Activated CD8-positive, alpha-beta T cell treated with anti-CD3 and anti-CD28 coated beads for 36 hours (primary cell): Measurements from ENCODE around the gene IGFL3. TPM values are rescaled to one million over a fixed set of nuclear protein-coding genes. Genes with fewer than 3 reads are reported as not detected.

Source experiments
- ATAC-seq: fragments of 200-7000 bp; cut with Tn5 transposase; one replicate; pipeline ENCODE4 v1.10.0; 2021; ENCODE audit warnings: mild to moderate bottlenecking, moderate library complexity
- CTCF ChIA-PET: fragments of 350-600 bp; sonication (Branson Sonifier 250); formaldehyde crosslinking; loops from one replicate; lab custom pipeline; 2021; ENCODE audit warnings: antibody characterized with exemption; lab: Charles Lee
- POLR2A ChIA-PET: fragments of 350-600 bp; sonication (Branson Sonifier 250); formaldehyde crosslinking; loops from one replicate; lab custom pipeline; 2021; ENCODE audit warnings: antibody characterized with exemption; lab: Charles Lee
- DNase-seq: peaks from one replicate; pipeline ENCODE4 v3.0.0-alpha.2; 2020
- H3K27ac Mint-ChIP-seq: one replicate; pipeline ENCODE4 v1.8.0; 2021; ENCODE audit warnings: mild to moderate bottlenecking, mixed read lengths
- H3K27me3 Mint-ChIP-seq: one replicate; pipeline ENCODE4 v1.8.0; 2021; ENCODE audit warnings: mixed read lengths
- H3K36me3 Mint-ChIP-seq: one replicate; pipeline ENCODE4 v1.8.0; 2021; ENCODE audit warnings: low read depth, mixed read lengths
- H3K4me1 Mint-ChIP-seq: one replicate; pipeline ENCODE4 v1.8.0; 2021; ENCODE audit warnings: low read depth, mixed read lengths
- H3K4me3 Mint-ChIP-seq: one replicate; pipeline ENCODE4 v1.8.0; 2021; ENCODE audit warnings: mild to moderate bottlenecking, moderate library complexity, mixed read lengths
- H3K9me3 Mint-ChIP-seq: one replicate; pipeline ENCODE4 v1.8.0; 2021; ENCODE audit warnings: mixed read lengths
- intact Hi-C: fragments of 100-400 bp; cut with micrococcal nuclease; formaldehyde crosslinking; loops from one replicate; pipeline ENCODE4 v1.10.0; 2022
- total RNA-seq, 2 experiments: library from RNA; stranded (reverse); gene quantifications; one replicate each; pipeline ENCODE4 v1.2.3, GENCODE V29; 2021
- TF ChIP-seq, protein P1 (sequence below): fragments of 200-600 bp; IDR thresholded peaks from one replicate; pipeline ENCODE4 v1.8.0; 2022; ENCODE audit warnings: antibody characterized with exemption, mild to moderate bottlenecking

IGFL3 gene
- total RNA-seq, 2 experiments from 2014 or later, result not detected

DNA sequence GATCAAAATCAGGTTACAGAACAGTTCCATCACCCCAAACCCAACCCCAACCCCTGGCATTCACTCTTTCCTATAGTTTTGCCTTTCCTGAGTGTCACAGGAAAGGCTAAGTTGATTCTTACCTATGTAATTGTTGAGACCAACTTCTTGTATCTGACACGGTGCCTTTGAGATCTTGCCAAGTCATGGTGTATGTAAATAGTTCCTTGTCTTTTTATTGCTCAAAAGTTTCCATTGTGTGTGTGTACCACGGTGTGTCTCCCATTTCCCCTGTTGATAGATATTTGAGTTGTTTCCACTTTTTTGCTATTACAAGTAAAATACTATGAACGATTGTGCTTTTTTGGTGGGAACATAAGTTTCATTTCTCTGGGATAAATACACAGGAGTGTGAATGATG lies 20.3 kb upstream of the IGFL3 start:
- CTCF ChIA-PET, result no interaction called here
- H3K9me3 Mint-ChIP-seq, result no peaks in the 10 kb centered on the region
- peaks cover 38% of the 10 kb centered on the region for H3K27me3 Mint-ChIP-seq

DNA sequence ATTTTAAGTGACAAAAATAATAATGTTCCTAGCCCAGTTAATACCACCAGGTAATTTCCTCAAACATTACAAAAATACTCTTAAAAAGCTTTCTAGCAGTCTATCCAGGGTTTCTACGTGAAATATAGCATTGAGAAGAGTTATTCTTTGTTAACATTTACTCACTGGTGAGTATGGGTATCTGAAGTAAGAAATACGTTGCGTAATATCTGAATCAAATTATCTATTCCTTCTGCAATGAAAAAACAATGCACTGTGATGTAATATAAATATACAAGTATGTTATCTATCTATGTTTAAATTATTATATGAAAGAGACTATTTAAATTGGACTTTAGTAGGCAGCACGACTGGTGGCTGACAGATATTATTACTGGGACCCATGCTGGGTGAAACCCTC lies 17.8 kb upstream of the IGFL3 start:
- no peak overlapping the region for H3K27ac Mint-ChIP-seq
- H3K36me3 Mint-ChIP-seq, result no peaks in the 10 kb centered on the region
- TF ChIP-seq, protein P1, sequence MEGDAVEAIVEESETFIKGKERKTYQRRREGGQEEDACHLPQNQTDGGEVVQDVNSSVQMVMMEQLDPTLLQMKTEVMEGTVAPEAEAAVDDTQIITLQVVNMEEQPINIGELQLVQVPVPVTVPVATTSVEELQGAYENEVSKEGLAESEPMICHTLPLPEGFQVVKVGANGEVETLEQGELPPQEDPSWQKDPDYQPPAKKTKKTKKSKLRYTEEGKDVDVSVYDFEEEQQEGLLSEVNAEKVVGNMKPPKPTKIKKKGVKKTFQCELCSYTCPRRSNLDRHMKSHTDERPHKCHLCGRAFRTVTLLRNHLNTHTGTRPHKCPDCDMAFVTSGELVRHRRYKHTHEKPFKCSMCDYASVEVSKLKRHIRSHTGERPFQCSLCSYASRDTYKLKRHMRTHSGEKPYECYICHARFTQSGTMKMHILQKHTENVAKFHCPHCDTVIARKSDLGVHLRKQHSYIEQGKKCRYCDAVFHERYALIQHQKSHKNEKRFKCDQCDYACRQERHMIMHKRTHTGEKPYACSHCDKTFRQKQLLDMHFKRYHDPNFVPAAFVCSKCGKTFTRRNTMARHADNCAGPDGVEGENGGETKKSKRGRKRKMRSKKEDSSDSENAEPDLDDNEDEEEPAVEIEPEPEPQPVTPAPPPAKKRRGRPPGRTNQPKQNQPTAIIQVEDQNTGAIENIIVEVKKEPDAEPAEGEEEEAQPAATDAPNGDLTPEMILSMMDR, result no peak
- CTCF ChIA-PET, result no interaction called here
- DNase-seq, result no peak
- intact Hi-C loops, result no loop called here
- no peaks in the 10 kb centered on the region for H3K9me3 Mint-ChIP-seq
- H3K4me3 Mint-ChIP-seq, result no peak overlapping the region
- peaks cover 30% of the 10 kb centered on the region for H3K27me3 Mint-ChIP-seq
- POLR2A ChIA-PET, result no interaction called here
- no peak for ATAC-seq
- H3K4me1 Mint-ChIP-seq, result no peaks in the 10 kb centered on the region

More for the DNA sequence above, 20.3 kb upstream of the IGFL3 start:
- H3K27ac Mint-ChIP-seq, result no peak overlapping the region
- TF ChIP-seq, protein P1, result no peak
- no peak overlapping the region for H3K4me3 Mint-ChIP-seq
- POLR2A ChIA-PET, result no interaction called here
- DNase-seq (no peak), ATAC-seq (no peak)
- intact Hi-C loops, result no loop called here
- peaks cover 8% of the 10 kb centered on the region for H3K4me1 Mint-ChIP-seq
- H3K36me3 Mint-ChIP-seq, result no peaks in the 10 kb centered on the region

DNA sequence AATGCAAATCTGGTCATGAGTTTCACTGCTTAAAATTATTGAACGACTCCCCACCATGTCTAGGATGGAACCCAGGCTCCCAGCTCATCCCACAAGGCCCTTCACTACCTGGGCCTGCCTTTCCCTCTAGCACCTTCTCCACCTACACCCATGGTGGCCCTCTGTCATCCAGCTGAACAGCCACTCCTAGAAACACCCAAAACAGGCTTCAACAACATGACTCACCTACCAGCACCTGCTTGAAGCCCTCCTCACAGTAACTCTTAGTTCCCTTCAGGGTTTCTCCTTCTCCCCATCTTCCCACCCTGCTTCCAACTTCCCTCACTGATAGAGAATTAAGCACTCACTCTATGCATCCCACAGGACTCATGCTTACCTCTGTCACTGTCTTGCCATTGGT lies 16.9 kb upstream of the IGFL3 start:
- CTCF ChIA-PET, result no interaction called here
- Mint-ChIP-seq H3K36me3 (no peaks in the 10 kb centered on the region), H3K27me3 (peaks cover 31% of the 10 kb centered on the region), H3K4me1 (no peaks in the 10 kb centered on the region), H3K4me3 (no peak overlapping the region), H3K27ac (no peak overlapping the region), H3K9me3 (no peaks in the 10 kb centered on the region)
- POLR2A ChIA-PET, result no interaction called here
- TF ChIP-seq, protein P1, result no peak
- intact Hi-C loops, result no loop called here
- ATAC-seq (no peak), DNase-seq (no peak)

DNA sequence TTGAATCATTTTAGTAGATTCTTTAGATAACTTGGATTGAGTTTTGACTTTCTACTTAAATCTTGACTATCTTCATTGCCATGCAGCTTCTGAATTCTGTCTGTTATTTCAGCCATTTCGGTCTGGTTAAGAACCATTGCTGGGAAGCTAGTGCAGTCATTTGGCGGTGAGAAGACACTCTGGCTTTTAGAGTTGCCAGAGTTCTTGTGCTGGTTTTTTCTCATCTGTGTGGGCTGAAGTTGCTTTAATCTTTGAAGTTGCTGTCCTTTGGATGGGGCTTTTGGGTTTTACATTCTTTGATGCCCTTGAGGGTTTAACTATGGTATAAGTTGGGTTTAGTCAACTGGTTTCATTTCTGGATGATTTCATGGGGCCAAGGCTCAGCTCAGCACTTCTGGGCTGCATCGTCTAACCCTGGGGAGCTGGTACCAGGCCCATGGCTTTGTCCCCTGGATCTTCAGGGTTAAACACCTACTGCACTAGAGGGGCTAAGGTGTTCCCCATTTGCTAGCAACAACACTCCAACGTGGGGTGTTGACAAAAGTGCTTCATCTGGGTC lies 13.5 kb upstream of the IGFL3 start:
- H3K9me3 Mint-ChIP-seq, result no peaks in the 10 kb centered on the region
- POLR2A ChIA-PET, result interaction anchor here (0.6 kb wide), 1 partner anchor 162 kb away, joined by 3 read pairs; no protein-coding TSS in a partner anchor
- intact Hi-C loops, result no loop called here
- ATAC-seq (no peak), DNase-seq (no peak)
- TF ChIP-seq, protein P1, result no peak
- H3K4me1 Mint-ChIP-seq, result no peaks in the 10 kb centered on the region
- no peaks in the 10 kb centered on the region for H3K36me3 Mint-ChIP-seq
- H3K4me3 Mint-ChIP-seq, result no peak overlapping the region
- CTCF ChIA-PET, result no interaction called here
- H3K27me3 Mint-ChIP-seq, result peaks cover 35% of the 10 kb centered on the region
- no peak overlapping the region for H3K27ac Mint-ChIP-seq

DNA sequence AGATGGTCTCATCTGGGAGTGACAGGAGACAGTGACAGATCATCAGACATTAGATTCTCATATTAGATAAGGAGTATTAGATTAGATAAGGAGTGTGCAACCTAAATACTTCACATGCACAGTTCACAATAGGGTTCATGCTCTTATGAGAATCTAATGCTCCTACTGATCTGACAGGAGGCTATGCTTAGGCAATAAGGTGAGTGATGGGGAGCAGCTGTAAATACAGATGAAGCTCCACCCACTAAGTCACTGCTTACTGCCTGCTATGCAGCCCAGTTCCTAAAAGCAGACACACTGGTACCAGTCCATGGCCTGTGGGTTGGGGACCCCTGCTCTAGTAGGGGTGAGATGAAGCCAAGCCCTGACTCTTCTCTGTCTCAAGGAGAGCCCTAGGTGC lies 10.0 kb upstream of the IGFL3 start:
- no peak for DNase-seq
- intact Hi-C loops, result no loop called here
- Mint-ChIP-seq H3K36me3 (no peaks in the 10 kb centered on the region), H3K4me3 (no peak overlapping the region), H3K27ac (no peak overlapping the region), H3K27me3 (peaks cover 50% of the 10 kb centered on the region), H3K4me1 (no peaks in the 10 kb centered on the region), H3K9me3 (no peaks in the 10 kb centered on the region)
- no peak for ATAC-seq
- CTCF ChIA-PET, result no interaction called here
- POLR2A ChIA-PET, result no interaction called here
- TF ChIP-seq, protein P1, result no peak
